ENCODE results near the gene TAF11.

TAF11 gene

DNA sequence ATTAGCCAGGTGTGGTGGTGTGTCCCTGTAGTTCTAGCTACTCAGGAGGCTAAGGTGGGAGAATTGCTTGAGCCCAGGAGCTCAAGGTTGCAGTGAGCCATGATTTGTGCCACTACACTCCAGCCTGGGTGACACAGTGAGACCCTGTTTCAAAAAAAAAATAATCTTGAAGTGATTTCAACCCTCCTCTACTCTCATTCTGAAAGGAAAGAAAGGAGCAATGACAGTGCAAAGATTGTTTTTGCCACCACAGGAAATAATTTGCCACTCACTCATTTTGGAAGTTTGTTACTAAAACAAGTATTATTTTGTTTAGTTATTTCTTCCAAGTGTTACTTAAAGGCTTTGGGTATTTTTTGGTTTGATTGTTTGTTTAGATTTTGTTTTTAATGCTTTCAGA lies 50.3 kb downstream of the TAF11 start:
- in situ Hi-C loops (cut with HindIII; ENCODE audit: low pct_ligation_motif_present, low sequenced_read_pairs), result no loop called here
- no peaks in the 10 kb centered on the region for H3K27me3 ChIP-seq (replicated peaks)

DNA sequence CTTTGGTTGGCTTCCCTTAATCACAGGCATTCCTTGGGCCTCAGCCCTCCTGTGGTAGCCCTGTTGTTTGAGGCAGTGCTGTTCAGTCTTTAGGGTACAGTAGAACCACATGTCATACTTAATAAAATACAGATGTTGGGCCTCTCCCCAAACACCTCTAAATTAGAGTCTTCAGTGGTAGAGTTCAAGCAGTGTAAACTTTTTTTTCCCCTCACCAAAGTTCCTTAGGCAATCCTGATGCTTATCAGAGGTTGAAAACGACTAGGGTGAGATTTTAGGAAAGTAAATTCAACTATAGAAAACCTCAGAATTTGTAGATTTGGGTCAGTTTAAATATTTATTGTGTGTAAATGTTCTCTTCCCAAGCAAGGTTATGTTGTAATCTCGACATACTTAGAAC lies 51.4 kb downstream of the TAF11 start:
- H3K27me3 ChIP-seq (replicated peaks), result no peaks in the 10 kb centered on the region
- peaks cover 3% of the 10 kb centered on the region for H3K36me3 ChIP-seq (replicated peaks)
- no peak overlapping the region for H3K4me3 ChIP-seq (ENCODE audit: low read depth, low read length)
- no peak for DNase-seq
- TF ChIP-seq, protein P1, sequence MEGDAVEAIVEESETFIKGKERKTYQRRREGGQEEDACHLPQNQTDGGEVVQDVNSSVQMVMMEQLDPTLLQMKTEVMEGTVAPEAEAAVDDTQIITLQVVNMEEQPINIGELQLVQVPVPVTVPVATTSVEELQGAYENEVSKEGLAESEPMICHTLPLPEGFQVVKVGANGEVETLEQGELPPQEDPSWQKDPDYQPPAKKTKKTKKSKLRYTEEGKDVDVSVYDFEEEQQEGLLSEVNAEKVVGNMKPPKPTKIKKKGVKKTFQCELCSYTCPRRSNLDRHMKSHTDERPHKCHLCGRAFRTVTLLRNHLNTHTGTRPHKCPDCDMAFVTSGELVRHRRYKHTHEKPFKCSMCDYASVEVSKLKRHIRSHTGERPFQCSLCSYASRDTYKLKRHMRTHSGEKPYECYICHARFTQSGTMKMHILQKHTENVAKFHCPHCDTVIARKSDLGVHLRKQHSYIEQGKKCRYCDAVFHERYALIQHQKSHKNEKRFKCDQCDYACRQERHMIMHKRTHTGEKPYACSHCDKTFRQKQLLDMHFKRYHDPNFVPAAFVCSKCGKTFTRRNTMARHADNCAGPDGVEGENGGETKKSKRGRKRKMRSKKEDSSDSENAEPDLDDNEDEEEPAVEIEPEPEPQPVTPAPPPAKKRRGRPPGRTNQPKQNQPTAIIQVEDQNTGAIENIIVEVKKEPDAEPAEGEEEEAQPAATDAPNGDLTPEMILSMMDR (IDR thresholded peaks at IDR 0.05; ENCODE audit: low read depth, low read length, missing control alignments), result no peak
- in situ Hi-C loops (cut with HindIII; ENCODE audit: low pct_ligation_motif_present, low sequenced_read_pairs), result no loop called here
- no peak overlapping the region for H3K27ac ChIP-seq

More for the DNA sequence above, 50.3 kb downstream of the TAF11 start:
- no peak for DNase-seq
- no peak overlapping the region for H3K4me3 ChIP-seq (ENCODE audit: low read depth, low read length)
- TF ChIP-seq, protein P1 (IDR thresholded peaks at IDR 0.05; ENCODE audit: low read depth, low read length, missing control alignments), result no peak
- H3K36me3 ChIP-seq (replicated peaks), result peaks cover 3% of the 10 kb centered on the region
- H3K27ac ChIP-seq, result no peak overlapping the region

DNA sequence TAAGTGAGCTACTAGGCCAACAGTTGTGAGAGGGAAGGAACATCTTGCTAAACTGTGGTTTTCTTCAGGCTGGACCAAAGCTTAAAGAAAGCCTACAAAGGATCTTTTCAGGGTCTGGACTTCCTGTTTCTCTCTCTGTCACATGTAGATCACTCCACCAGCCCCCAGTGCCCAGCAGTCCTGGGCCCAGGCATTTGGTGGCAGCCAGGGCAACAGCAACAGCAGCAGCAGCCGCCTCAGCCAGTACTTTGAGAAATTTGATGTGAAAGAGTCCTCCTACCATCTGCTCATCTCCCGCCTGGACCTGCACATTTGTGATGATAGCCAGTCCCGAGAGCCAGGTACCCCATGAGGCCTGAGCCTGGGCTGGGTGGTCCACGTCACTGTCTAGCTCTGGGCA lies 51.8 kb downstream of the TAF11 start:
- DNase-seq, result no peak
- TF ChIP-seq, protein P1 (IDR thresholded peaks at IDR 0.05; ENCODE audit: low read depth, low read length, missing control alignments), result no peak
- Histone ChIP-seq H3K36me3 (replicated peaks) (peaks cover 3% of the 10 kb centered on the region), H3K4me3 (ENCODE audit: low read depth, low read length) (no peak overlapping the region), H3K27me3 (replicated peaks) (no peaks in the 10 kb centered on the region), H3K27ac (no peak overlapping the region)
- in situ Hi-C loops (cut with HindIII; ENCODE audit: low pct_ligation_motif_present, low sequenced_read_pairs), result no loop called here

DNA sequence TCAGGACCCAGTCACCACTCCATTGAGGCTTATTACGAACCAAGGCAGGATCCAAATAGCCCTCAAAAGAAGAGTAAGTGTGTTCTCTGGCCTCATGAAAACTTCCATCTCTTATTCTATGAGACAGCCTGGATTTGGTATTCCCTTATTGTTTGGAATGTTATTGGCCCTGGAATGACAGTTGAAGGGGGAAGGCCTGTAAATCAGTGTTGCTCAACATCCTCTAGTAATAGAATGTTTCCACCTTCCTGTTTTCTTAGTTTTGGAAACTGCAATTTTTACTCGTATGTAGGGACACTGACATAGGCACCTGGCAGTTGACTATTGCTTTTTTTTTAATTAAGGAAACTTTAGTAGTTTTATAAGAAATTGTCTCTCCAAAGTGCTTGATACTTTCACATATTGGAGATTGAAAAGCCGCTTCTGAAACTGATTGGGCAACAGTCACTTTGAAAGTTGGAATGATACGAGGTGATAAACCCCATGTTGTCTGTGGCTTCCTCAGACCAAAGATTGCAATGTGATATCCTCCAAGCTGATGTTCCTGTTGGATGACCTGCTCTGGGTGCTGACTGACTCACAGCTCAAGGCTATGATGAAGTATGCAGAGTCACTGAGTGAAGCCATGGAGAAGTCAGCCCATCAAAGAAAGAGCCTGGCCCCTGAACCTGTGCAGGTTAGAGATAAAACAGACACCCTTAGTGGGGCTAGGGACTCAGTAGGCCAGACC lies 52.9 kb downstream of the TAF11 start:
- H3K27ac ChIP-seq, result no peak overlapping the region
- H3K4me3 ChIP-seq (ENCODE audit: low read depth, low read length), result no peak overlapping the region
- peaks cover 3% of the 10 kb centered on the region for H3K36me3 ChIP-seq (replicated peaks)
- peak; percentile 65 for DNase-seq
- in situ Hi-C loops (cut with HindIII; ENCODE audit: low pct_ligation_motif_present, low sequenced_read_pairs), result no loop called here
- TF ChIP-seq, protein P1 (IDR thresholded peaks at IDR 0.05; ENCODE audit: low read depth, low read length, missing control alignments), result no peak
- H3K27me3 ChIP-seq (replicated peaks), result no peaks in the 10 kb centered on the region

DNA sequence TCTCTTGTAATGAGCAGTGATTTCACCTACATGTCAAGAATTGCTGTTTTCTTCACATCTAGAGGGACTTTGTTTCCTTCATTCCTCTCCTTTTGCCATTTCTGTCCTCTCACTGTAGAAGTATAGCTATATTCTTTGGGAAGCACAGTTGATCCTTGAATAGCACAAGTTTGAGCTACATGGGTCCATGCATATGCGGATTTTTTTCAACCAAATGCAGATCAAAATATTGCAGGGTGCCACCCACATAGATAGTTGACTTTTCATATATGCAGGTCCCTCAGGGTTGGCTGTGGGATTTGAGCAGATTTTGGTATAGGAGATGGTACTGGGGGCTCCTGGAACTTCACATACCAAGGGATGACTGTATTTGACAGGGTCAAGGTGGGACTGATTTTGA lies 54.9 kb downstream of the TAF11 start:
- H3K27me3 ChIP-seq (replicated peaks), result no peaks in the 10 kb centered on the region
- in situ Hi-C loops (cut with HindIII; ENCODE audit: low pct_ligation_motif_present, low sequenced_read_pairs), result no loop called here
- TF ChIP-seq, protein P1 (IDR thresholded peaks at IDR 0.05; ENCODE audit: low read depth, low read length, missing control alignments), result no peak
- no peak overlapping the region for H3K4me3 ChIP-seq (ENCODE audit: low read depth, low read length)
- peaks cover 3% of the 10 kb centered on the region for H3K36me3 ChIP-seq (replicated peaks)
- DNase-seq, result no peak
- no peak overlapping the region for H3K27ac ChIP-seq

DNA sequence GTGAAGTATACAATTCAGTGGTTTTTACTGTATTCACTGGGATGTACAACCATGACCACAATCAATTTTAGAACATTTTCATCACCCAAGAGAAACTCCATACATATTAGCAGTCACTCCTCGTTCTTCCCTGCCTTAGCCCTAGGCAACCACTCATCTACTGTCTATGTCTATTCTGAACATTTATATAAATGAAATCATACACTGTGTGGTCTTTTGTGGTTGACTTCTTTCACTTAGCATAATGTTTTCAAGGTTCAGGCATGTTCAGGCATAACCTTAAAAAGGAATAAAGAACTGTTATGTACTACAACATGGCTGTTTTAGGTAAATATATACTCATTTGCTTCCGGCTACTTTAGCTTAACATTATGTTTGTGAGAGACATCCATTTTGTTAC lies 58.7 kb downstream of the TAF11 start:
- no peak overlapping the region for H3K27ac ChIP-seq
- in situ Hi-C loops (cut with HindIII; ENCODE audit: low pct_ligation_motif_present, low sequenced_read_pairs), result no loop called here

More for the DNA sequence above, 58.7 kb downstream of the TAF11 start:
- TF ChIP-seq, protein P1 (IDR thresholded peaks at IDR 0.05; ENCODE audit: low read depth, low read length, missing control alignments), result no peak
- no peaks in the 10 kb centered on the region for H3K27me3 ChIP-seq (replicated peaks)
- DNase-seq, result no peak
- no peak overlapping the region for H3K4me3 ChIP-seq (ENCODE audit: low read depth, low read length)
- H3K36me3 ChIP-seq (replicated peaks), result no peaks in the 10 kb centered on the region

Measured in brain microvascular endothelial cell (primary cell).